ENCODE data around the gene KLHL40.

DNA sequence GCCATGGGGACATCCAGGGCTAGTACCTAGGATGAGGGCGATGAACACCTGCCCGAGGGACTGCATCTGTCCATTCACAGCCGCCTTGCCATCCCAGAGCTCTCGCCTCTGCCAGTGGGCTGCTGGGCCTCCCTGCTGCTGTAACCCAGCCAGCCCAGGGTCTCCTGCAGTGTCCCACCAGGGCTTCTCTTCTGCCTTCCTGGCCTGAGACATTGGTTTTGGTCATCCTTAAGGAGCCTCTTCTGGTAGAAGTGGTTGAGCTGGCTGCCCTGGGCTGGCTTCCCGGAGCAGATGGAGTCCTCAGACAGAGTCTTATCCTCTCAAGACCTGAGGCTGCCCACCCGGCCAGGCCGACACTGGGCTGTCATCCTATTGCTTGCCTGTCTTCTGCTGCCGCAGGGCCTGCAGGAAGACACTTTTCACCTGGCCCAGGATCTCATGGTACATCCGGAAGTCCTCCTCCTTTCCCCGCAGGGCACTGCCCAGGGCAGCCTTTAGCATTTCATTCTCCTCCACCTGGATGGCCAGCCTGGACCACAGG is 23.3 kb downstream of the KLHL40 start:
- TF ChIP-seq, protein P1, sequence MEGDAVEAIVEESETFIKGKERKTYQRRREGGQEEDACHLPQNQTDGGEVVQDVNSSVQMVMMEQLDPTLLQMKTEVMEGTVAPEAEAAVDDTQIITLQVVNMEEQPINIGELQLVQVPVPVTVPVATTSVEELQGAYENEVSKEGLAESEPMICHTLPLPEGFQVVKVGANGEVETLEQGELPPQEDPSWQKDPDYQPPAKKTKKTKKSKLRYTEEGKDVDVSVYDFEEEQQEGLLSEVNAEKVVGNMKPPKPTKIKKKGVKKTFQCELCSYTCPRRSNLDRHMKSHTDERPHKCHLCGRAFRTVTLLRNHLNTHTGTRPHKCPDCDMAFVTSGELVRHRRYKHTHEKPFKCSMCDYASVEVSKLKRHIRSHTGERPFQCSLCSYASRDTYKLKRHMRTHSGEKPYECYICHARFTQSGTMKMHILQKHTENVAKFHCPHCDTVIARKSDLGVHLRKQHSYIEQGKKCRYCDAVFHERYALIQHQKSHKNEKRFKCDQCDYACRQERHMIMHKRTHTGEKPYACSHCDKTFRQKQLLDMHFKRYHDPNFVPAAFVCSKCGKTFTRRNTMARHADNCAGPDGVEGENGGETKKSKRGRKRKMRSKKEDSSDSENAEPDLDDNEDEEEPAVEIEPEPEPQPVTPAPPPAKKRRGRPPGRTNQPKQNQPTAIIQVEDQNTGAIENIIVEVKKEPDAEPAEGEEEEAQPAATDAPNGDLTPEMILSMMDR (conservative IDR thresholded peaks at IDR 0.05 in 1 of 2, IDR thresholded peaks at IDR 0.05 in 1 of 2; ENCODE audit: low read depth in 1 of 2, low read length in 2 of 2): no peak
- TF ChIP-seq EZH2 (IDR thresholded peaks at IDR 0.05; ENCODE audit: low read length, missing control alignments): no peak

Measured in fibroblast of lung (primary cell).